Lower leg skin (tissue), 4 donors: ENCODE data around the gene C2. TPM values are rescaled to one million over a fixed set of nuclear protein-coding genes. Genes with fewer than 3 reads are reported as not detected.

Experiments used
- DNase-seq, 2 donors: peaks; one replicate each; pipeline ENCODE4 v3.0.0-alpha.2; 2019; ENCODE audit warnings: low spot score in 2 of 2
- H3K4me3 ChIP-seq: fragments of 200-600 bp; sonication (generic); 2 replicates; pipeline ENCODE4 v1.5.1; 2017; ENCODE audit warnings: mild to moderate bottlenecking, low read depth; ENCODE audit not compliant: poor library complexity, severe bottlenecking
- POLR2A ChIP-seq, 2 donors: fragments of 450-650 bp; IDR thresholded peaks; one replicate each; pipeline ENCODE4 v1.6.1; 2016 to 2017; ENCODE audit warnings: antibody characterized with exemption in 2 of 2, mild to moderate bottlenecking in 1 of 2, moderate library complexity in 1 of 2
- WGBS, 2 donors: methylation state at CpG; one replicate each; pipeline ENCODE4 v1.1.5; 2018; 5-methylcytosine and 5-hydroxymethylcytosine counted together
- intact Hi-C: fragments of 100-400 bp; cut with DNase I; formaldehyde crosslinking; loops from one replicate; pipeline ENCODE4 v1.15.0; 2023; ENCODE audit warnings: low total_unique reads
- total RNA-seq, 4 donors: library from RNA; depleted of rRNA; stranded (reverse); fragments of >200 nt; gene quantifications; one replicate each; pipeline ENCODE4 v1.1.0, GENCODE V29; 2016
- TF ChIP-seq, protein P1 (sequence below), 3 donors: fragments of 450-650 bp; IDR thresholded peaks; one replicate each; pipeline ENCODE4 v1.5.1; 2016; ENCODE audit warnings: antibody characterized with exemption in 3 of 3, mild to moderate bottlenecking in 3 of 3, moderate library complexity in 2 of 3

C2 gene
- total RNA-seq, 4 donors from 2014 or later, result 4.9 to 7.7 (median 6.7) TPM

DNA sequence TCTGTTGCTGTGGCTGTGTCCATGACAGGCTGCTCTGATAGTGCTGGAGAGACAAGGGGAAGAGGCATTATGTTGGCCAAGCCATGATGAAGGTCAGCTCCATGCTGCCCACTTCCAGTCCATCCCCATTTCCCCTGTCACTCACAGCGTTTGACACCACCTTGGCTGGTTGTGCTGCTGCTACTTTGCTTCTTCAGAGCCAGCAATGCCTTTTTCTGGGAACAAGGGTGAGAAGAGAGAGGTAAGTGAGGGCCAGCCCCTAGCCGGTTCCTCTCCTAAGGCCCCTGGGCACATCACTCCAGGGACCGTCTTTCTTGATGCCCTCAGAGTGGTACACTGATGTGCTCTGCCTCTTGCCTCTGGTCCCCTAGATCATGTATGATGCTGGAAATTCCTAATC is 29.3 kb downstream of the C2 start:
- no peak for DNase-seq
- no peak overlapping the region for H3K4me3 ChIP-seq
- intact Hi-C loops, result no loop called here
- no peak for TF ChIP-seq POLR2A (IDR thresholded peaks at IDR 0.05)
- TF ChIP-seq, protein P1, sequence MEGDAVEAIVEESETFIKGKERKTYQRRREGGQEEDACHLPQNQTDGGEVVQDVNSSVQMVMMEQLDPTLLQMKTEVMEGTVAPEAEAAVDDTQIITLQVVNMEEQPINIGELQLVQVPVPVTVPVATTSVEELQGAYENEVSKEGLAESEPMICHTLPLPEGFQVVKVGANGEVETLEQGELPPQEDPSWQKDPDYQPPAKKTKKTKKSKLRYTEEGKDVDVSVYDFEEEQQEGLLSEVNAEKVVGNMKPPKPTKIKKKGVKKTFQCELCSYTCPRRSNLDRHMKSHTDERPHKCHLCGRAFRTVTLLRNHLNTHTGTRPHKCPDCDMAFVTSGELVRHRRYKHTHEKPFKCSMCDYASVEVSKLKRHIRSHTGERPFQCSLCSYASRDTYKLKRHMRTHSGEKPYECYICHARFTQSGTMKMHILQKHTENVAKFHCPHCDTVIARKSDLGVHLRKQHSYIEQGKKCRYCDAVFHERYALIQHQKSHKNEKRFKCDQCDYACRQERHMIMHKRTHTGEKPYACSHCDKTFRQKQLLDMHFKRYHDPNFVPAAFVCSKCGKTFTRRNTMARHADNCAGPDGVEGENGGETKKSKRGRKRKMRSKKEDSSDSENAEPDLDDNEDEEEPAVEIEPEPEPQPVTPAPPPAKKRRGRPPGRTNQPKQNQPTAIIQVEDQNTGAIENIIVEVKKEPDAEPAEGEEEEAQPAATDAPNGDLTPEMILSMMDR (IDR thresholded peaks at IDR 0.05), result no peak
- 94 to 98% methylated on average over 3 of the region's 3 CpGs for WGBS, 2 donors

DNA sequence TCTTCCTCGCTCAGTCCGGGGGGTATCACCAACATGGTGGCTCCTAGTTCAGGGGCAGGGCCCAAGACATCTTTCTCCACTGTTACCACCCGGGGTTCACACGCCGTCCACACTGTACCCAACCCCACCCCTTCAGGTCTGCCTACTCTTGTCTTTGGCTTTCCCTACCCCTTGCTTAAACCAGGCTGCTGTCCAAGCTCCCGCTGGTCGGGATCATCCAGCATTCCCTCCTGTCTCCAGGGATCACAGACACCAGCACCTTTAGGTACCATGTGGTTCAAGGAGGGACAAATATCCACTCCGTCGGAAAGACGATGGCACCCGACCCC is 30.9 kb downstream of the C2 start:
- H3K4me3 ChIP-seq, result peak overlapping the region; percentile 69
- TF ChIP-seq POLR2A (IDR thresholded peaks at IDR 0.05), result no peak
- TF ChIP-seq, protein P1 (IDR thresholded peaks at IDR 0.05), result no peak
- peak in 1 of 2 donors; percentile 88 for DNase-seq
- intact Hi-C loops, result no loop called here
- 10 to 11% methylated on average over 11 of the region's 11 CpGs for WGBS, 2 donors

DNA sequence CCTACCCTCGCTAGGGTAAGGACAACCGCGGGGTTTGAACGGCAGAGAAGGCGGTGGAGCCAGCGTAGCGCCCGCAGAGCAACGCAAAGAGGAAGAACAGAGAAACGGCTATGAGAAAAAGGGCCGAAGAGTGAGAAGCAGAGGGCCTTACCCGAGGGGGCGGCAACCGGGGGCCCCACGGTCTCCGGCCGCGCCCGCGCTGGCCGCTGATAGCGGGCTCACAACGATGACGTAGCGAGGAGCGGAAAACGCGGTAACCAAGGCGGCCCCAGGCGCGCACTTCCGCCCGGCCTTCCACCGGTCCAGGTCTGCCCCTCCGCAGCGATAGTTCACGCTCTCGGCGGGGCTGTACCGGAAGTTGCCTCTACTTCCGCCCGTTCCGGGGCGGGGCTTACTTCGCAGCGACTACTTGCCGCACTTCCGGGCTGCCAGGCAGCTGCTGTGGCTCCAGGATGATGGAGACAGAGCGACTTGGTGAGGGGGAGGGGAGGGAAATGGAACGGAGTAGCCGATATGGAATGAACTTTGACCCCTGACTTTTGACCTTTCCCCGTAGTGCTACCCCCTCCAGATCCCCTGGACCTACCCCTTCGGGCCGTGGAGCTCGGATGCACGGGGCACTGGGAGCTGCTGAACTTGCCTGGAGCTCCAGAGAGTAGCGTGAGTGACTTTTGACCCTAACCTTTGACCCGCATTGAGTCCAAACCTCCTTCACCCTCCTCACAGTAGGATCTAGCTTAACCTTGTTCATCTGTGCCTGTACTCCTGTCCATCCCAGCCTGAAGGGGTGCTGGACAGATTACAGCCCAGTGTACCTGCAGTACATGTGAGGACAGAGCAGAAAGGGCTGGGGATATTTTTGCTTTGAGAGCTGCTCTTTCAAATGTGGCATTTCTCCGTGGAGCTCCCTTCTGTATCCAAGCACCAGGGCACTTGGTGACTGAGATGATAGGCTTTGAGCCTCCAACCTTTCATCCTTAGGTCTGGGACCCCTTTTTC is 31.5 kb downstream of the C2 start, which contains the start of the genes NELFE and SKIC2:
Gene NELFE, minus strand, starts transcription at position 231 of the 999 bp plus-strand sequence. CDS start 525 bp downstream, outside the sequence.
Gene SKIC2, plus strand, starts transcription at position 435 of the 999 bp plus-strand sequence. Its CDS starts 18 bp downstream, at position 453.
- intact Hi-C loops, result no loop called here
- H3K4me3 ChIP-seq, result peak within 1 kb of the TSS; percentile 69
- DNase-seq, result peak; percentile 96 to 100
- peak in 1 of 2 donors; percentile 22 for TF ChIP-seq POLR2A (IDR thresholded peaks at IDR 0.05)
- TF ChIP-seq, protein P1 (IDR thresholded peaks at IDR 0.05), result no peak
- 0 to 1% methylated on average over 59 of the region's 59 CpGs for WGBS, 2 donors

DNA sequence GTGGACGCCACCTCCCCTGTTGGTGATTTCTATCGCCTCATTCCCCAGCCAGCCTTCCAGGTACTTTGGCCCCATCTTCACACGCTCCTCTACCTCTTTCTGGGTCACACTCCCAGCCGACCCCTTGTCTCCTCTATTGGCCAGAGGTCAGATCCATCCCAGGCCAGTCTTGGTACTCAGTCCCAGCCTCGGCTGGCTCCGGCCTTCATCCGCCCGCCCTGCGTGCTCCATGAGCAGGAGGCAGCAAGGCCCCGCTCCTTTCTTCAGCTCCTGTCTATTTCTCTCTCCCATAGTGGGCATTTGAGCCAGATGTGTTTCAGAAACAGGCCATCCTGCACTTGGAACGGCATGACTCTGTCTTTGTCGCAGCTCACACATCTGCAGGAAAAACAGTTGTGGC is 34.1 kb downstream of the C2 start:
- intact Hi-C loops, result no loop called here
- H3K4me3 ChIP-seq, result no peak overlapping the region
- no peak for DNase-seq
- 93 to 95% methylated on average over 12 of the region's 12 CpGs for WGBS, 2 donors
- TF ChIP-seq, protein P1 (IDR thresholded peaks at IDR 0.05), result no peak
- TF ChIP-seq POLR2A (IDR thresholded peaks at IDR 0.05), result no peak

DNA sequence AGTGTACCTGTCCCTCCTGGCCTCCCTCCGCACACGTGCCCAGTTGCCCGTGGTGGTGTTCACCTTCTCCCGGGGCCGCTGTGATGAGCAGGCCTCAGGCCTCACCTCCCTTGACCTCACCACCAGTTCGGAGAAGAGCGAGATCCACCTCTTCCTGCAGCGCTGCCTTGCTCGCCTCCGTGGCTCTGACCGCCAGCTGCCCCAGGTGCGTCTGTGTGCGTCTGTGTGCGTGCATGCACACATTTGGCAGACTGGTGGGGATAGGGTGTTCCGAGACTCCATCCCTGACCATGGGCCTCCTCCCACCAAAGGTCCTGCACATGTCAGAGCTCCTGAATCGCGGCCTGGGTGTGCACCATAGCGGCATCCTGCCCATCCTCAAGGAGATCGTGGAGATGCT is 36.4 kb downstream of the C2 start:
- TF ChIP-seq, protein P1 (IDR thresholded peaks at IDR 0.05), result no peak
- TF ChIP-seq POLR2A (IDR thresholded peaks at IDR 0.05), result no peak

More for the DNA sequence above, 36.4 kb downstream of the C2 start:
- intact Hi-C loops, result no loop called here
- WGBS, 2 donors, result 91 to 96% methylated on average over 19 of the region's 19 CpGs
- DNase-seq, result no peak
- no peak overlapping the region for H3K4me3 ChIP-seq
